CD4-positive, alpha-beta T cell treated with Interleukin-10 for 1 hour (primary cell): Measurements from ENCODE around the gene AXL.

Experiments used
- DNase-seq: peaks from one replicate; pipeline ENCODE4 v3.0.0-alpha.2; 2020

AXL gene

DNA sequence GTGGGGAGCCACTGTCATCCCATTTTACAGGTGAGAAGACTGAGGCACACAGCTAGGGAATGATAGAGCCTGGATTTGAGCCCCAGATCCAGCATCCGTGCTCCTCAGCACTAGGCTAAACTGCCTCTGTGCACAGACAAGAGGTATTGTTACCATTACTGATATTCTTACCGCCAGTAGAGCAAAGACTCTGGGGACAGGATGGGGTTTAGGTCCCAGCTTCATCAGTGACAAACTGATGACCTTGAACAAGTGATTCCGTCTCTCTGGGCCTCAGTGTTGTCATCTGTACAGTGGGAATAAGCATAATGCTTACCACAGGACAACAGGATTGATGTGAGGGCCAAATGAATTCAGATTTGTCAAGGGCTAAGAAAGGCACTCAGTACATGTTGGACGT, 16.5 kb downstream of the AXL start:
- no peak for DNase-seq

DNA sequence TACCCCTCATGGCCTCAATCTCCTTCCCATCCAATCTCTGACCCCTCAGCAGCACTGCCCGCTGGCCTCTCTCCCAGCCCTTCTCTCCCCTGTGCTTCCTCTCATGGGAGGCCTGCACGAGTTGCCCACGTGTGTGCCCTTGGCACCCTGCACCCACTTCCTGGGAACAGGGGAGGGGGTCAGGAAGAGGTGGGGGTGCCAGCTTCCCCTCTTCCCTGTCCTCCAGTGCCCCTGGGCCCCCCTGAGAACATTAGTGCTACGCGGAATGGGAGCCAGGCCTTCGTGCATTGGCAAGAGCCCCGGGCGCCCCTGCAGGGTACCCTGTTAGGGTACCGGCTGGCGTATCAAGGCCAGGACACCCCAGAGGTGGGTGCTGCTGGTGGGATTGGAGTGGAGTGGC, 19.2 kb downstream of the AXL start:
- DNase-seq = no peak

DNA sequence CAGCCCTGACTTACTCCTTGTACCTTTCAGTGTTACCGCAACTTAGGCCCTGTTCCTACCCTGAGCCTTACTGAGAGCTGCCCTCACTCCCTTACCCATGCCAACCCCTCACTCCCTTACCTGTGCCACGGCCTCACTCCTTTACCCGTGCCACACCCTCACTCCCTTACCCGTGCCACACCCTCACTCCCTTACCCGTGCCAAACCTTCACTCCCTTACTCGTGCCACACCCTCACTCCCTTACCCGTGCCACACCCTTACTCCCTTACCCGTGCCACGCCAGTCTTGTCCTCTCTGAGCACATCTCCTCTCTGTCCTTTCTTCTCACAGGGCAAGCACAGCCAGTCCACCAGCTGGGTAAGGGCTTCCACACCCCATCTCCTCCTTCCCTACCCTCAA, 20.3 kb downstream of the AXL start:
- no peak for DNase-seq

DNA sequence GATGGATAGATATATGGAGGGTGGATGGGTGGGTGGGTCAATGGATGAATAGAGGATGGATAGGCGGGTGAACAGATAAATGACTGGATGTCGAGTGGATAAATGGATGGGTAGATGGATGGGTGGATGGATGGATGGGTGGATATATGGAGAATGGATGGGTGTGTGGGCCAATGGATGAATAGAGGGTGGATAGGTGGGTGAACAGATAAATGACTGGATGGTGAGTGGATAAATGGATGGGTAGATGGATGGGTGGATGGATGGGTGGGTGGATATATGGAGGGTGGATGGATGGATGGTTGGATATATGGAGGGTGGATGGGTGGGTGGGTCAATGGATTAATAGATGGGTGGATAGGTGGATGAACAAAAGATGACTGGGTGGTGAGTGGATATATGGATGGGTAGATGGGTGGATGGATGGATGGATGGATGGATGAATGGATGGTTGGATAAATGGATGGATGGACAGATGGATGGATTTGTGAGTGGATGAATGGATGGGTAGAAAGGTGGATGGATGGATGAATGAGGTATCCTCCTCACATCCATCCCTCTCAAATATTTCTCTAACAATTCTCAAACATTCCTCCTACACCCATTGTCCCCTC, 21.0 kb downstream of the AXL start:
- no peak for DNase-seq

DNA sequence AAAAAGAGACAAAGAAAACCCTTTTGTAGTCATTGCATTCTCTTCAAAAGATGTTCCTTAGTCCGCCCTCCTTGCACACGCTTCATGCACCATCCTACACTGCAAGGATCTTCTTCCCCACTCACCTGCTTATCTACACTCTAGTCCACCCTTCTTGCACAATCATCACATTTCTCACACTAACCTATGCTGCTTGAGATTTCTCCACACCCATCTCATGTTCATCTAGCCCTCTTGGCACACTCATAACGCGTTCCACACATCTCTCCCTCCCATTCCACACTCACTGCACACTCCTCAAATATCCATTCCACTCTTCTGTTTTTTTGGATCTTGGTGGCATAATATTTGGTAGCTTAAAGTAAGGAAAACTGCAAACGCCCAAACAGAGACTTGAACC, 22.8 kb downstream of the AXL start:
- no peak for DNase-seq

DNA sequence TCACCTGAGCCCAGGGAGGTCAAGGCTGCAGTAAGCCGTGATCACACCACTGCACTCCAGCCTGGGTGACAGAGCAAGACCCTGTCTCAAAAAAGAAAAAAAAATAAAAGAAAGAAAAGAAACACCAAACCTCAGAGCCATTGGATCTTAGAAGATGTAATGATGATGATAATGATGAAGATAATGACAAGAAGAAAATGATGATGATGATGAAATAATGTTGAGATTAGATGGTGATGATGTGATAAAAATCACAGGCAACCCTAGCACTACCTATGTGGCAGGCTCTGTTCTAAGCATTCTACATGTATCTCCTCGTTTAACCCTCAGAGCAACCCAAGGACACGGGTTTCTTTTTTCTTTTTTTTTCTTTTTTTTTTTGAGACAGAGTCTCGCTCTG, 25.1 kb downstream of the AXL start:
- DNase-seq = no peak

DNA sequence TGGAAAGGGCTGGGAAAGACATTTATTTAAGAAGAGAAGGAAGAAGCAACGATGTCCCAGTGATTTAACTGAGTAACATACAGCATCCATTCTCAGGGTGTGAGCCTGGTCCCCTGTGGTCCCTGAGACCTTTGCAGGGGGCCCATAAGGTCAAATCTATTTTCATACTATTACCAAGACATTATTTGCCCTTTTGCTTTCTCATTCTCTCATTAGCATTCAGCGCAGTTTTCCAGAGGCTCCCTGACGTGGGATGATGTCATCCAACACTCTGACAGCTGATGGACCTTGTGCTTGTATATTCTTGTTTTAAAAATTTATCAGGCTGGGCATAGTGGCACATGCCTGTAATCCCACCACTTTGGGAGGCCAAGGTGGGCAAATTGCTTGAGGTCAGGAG, 26.8 kb downstream of the AXL start:
- DNase-seq = no peak

DNA sequence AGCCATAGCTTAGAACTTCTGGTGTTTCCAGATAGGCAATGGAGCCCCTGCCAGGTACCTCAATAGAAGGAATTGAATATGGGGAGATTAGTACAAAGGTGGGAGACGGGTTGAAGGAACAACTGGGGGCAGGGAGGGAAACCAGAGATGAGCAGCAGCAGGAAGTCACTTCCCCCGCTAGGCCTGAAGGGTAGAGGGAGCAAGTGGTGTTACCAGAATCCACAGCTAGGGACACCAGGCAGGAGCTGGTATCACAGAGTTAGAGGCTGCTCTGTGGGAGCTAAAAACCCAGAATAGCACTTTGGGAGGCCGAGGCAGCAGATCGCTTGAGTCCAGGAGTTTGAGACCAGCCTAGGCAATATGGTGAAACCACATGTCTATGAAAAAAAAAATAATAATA, 29.9 kb downstream of the AXL start:
- no peak for DNase-seq

DNA sequence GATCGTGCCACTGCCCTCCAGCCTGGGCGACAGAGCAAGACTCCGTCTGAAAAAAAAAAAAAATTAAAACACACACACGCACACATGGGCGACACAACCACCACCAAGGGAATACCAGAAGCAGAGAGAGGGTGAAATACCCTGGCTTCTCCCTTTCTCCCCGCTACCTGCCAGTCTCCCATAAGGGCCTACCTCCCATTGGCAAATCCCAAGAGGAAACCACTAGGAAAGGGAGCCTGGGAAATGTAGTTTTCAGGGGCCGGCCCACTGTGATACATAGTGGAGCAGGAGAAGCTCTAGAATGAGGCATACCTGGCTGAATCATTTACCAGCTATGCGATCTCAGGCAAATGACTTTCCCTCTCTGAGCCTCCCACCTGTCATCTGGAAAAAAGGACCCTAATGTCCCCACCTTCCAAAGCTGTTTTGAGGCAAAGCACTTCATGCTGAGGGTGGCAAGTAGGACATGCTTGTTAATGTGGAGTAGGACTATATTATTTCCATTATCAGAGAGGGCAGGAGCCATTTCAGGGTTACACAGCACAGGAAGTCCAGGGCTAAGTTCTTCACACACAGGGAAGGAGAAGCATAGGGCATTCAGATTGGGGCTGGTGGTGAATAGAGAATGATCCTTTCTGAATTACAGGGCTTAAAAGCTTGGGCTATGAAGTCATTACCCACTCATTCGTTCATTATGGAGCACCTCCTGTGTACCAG, 30.8 kb downstream of the AXL start:
- no peak for DNase-seq

DNA sequence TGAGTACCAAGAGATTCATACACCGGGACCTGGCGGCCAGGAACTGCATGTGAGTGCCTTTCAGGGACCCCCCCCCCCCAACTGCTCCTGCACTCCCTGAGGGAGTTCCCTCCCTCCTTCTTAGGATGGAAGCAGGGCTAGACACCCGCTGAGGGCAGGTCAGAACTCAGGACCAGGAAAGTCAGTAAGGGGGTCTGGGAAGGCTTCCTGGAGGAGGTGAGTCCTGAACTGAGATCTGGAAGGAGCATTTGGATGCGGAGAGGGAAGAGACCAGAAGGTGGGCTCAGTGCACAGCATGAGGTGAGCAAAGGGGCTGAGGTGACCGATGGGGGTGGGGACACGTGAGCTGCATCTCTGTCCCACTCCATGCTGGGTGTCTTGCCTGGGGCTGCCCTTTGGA, 34.6 kb downstream of the AXL start:
- DNase-seq = no peak

DNA sequence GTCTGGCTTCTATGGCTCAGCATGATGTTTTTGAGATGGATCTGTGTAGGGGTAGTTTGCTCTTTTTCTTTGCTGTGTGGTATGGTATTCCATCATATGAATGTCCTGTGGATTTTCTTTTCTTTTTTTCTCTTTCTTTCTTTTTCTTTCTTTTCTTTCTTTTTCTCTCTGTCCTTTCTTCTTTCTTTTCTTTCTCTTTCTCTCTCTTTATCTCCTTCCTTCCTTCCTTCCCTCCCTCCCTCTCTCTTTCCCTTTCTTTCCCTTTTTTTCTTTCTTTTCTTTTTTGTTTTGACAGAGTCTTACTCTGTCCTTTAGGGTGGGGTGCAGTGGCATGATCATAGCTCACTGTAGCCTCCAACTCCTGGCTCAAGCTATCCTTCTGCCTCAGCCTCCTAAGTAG, 36.1 kb downstream of the AXL start:
- DNase-seq = no peak

DNA sequence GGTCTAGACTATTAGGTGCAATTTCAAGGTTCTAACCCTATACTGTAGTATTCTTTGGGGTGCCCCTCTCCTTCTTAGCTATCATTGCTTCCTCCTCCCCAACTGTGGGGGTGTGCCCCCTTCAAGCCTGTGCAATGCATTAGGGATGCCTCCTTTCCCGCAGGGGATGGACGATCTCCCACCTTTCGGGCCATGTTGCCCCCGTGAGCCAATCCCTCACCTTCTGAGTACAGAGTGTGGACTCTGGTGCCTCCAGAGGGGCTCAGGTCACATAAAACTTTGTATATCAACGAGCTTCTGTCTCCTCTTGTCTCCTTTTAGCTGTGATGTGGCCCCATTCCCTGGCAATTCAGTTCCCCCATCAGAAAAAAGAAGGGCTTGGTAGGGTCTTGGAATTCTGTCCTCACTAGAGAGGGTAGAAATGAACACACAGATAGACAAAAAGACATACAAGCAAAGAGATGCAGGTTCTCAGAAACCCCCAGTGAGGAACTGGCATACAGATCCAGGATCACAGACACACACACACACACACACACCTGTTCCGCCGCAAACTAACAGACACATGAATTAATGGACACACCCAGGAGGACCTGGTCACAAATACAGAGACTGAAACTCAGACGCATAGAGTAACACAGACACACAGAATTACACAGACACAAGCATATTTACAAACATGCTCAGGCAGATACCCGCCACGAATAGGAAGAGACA, 42.6 kb downstream of the AXL start:
- no peak for DNase-seq

DNA sequence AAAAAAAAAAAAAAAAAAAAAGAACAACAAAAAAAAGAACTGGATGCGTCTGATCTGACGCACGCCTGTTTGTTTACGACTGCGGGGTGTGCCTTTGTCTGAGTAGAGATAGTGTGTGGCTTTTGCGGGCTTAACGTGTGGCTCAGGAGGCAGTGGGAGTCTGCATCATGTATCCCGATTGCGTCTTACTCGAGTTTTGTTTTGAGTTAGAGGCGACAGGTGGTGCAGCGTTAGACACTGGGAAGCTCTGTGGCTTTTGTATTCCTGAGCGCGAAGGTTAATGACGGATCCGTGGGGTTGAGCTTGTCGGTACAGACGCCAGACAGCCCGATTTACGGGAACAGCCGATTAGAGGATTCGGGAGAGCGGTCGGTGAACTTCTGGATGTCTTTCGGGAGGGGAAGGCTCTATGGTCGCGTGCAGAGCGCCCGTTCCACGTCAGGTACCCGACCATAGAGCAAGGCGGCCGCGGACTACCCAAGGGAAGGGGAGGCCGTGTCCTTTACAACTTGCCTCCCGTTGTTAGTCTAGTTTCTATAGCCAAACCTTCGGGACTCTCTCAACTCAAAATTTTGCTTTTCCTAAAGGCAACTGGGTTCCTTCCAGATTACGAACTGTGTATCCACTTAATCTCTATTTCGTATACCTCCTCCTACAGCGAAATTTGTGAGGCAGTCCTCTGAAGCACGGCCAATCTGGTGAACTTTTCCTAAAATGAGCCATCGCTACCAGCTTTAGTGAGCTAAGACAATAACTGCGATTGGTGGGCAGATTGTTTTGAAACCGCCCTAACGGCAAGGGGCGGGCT, 44.2 kb downstream of the AXL start:
- peak; percentile 88 for DNase-seq

DNA sequence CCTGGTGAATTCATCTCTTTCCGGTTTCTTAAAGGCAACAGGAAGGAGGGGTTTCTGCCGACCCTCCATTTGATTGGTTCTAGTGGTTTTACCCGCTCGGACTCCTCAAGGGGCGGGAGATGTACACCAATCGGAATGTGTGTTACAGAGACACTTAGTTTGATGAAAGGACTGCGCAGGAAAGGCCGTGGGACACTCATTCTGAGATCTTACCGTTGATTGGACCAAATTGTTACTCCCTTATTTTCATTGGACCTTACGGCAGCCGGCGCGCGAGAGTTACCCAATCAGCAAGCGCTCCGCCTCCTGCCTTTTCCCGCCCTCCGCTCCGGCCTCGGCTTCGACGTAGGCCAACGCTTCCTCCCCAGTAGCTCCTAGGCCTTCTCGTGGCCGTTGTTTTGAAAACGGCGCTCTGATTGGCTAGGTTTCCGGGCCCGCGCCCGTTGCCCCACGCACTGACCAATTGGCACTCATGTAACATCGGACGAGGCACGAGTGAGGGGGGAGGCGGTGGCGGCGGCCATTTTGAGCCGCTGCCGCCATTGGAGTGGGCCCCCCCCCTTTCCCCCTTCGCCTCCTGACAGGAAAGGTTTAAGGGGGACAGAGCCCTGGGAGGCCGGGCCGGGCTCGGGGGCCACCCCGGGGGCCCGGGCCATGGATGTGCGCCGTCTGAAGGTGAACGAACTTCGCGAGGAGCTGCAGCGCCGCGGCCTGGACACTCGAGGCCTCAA, 45.0 kb downstream of the AXL start, which contains the start of gene HNRNPUL1:
Gene HNRNPUL1 (plus strand): TSS at position 523 of the 731 bp plus-strand sequence. CDS start 132 bp downstream, at position 655.
- DNase-seq = peak; percentile 100

DNA sequence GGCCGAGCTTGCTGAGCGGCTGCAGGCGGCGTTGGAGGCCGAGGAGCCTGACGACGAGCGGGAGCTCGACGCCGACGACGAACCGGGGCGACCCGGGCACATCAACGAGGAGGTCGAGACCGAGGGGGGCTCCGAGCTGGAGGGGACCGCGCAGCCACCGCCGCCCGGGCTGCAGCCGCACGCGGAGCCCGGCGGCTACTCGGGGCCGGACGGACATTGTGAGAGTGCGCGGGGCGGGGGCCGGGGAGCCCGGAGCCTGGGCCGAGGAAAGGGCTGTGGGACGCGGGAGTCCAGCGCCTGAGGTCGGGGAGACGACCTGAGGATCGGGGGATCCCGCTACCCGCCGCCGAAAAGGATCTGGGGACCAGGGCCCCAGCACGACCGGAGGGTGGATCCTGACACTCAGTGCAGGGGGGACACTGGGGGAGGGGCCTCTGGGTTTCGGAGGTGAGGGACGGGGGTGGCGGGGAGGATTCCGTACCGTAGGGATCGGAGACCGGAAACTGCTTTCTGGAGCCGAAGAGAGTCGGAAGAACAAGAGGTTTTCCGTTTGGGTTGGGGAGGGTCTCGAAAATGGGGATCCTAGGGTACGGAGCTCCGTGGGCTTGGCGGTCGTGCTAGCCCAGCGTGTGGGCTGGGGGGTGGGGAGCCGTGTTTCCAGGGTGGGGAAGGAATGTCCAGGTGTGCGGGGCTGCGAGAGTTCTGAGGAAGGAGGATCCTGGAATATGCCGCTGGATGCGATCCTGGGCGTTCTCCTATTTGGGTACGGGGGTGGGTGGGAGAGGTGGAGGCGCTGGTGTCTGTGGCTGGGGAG, 45.8 kb downstream of the AXL start:
- peak; percentile 50 for DNase-seq

DNA sequence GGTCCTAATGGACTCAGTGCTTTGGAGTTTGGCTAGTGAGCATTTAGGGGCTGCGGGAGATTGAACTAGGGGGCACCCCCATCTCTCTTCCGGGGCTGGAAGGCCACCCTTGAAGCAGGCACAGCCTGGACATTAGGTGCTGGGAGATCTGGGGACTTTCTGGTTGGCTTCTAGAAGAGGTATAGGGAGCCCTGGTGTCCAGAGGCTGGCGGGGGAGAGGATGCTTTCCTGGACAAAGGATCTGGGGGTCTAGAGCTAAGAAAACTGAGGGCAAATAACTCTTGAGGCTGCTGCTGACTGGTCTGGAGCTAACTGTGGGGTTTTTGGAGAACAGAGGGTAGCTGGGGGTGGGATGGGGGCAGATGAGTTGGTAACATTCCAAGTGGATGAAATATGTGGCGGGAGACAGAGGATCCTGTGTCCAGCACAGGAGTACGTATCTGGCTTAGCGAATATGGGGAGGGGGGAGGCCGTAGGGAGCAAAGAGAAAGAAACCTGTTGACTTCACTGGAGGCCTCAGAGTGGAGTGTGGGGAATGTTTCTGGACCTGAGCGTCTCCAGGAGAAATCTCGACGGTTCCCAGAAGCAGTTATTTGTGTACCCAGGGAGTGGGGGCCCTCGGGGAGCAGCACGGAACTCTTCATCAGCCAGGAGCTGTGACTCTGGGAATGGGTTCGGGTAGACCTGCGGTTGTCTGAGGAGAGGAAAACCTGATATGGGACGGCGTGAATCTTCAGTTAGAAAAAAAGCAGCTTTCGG, 46.6 kb downstream of the AXL start:
- peak; percentile 9 for DNase-seq

DNA sequence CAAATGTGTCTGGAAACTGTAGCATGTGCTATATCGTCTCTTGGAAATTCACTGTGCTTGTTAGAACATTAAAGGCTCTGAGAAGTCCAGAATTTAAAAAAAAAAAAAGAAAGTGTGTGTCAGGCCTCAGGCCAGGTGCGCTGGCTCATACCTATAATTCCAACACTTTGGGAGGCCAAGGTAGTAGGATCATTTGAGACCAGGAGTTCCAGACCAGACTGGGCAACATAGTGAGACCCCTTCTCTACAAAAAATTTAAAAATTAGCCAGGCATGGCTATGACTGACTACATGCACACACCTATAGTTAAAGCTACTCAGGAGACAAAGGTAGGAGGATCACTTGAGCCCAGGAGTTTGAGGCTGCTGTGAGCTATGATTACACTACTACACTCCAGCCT, 50.0 kb downstream of the AXL start:
- DNase-seq = no peak

DNA sequence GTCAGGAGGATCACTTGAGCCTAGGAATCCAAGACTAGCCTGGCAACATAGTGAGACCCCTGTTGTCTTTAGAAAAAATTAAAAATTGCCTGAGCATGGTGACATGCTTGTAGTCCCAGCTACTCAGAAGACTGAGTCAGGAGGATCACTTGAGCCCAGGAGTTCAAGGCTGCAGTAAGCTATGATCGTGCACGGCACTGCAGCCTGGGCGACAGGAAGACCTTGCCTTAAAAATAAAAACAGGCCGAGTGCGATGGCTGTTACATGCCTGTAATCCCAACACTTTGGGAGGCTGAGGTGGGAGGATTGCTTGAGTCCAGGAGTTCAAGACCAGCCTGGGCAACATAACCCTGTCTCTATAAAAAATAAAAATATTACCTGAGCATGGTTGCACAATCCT, 50.5 kb downstream of the AXL start:
- DNase-seq = no peak

DNA sequence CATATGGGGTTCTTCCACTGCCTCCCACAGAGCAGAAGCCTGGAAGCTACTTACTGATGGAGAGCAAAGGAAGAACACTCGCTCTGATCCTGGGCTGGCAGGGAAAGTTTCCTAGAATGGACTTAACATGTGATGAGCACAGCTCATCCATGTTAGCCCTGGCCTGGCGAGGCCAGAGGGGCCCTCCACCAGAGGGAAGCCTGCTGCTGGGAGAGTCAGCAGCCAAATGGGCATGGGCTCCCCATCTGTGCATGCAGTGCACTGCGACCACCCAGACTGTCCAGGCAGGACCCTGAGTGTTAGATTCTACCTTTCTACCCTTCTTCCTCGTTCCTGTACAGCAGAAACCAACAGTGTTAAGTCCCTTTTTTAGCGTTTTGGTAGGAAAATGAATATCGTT, 54.1 kb downstream of the AXL start:
- DNase-seq = no peak

DNA sequence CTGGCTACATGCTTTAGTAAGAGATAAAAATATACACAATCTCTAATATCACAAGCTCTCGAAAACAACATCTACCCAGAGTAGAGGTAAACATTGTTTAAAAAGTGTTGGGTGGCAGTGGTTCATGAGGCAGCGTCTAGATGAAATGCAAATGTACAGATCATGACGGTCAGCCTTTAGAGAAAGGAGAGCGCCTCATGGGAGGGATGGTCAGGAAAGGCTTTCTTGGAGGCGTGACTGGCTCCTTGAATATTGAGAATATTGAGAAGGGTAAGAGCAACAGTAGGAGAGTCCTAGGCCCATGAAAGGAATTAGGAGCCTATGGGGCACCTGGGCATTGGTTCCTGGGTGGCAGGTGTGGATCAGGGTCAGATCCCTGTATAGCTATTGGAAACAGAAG, 55.8 kb downstream of the AXL start:
- no peak for DNase-seq

DNA sequence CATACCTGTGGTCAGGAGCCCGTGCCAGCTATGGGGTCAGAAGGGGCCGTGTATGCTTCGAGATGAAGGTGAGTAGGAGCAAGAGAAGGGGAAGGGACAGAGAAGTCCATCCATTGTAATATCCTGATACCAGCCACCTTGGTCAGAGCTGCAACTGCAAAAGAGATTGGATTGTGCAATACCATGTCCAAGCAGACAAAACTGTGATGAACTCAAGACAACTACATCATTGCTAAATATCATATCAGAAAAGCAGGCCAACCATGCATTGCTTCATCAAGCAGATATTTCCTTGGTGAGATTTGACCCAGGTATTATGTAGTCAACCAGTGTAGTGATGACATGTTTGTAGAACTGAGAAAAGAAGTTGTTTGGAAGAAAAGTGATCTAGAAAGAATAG, 57.2 kb downstream of the AXL start:
- DNase-seq = no peak
